ENCODE measurements around the gene RAB8B. TPM values are rescaled to one million over a fixed set of nuclear protein-coding genes. Genes with fewer than 3 reads are reported as not detected.

RAB8B gene
- total RNA-seq, 8 experiments from 2014 or later: 24.6 to 58.4 (median 39.7) TPM

GRCh38 chr15:63188247-63188925, 1.0 kb upstream of the RAB8B start:
- Histone ChIP-seq H3K4me3 (peak overlapping the region; percentile 42 to 70 (median 56)), H3K4me1 (replicated peaks in 1 of 2) (peaks cover 12 to 15% of the 10 kb centered on the region in 2 donors), H3K27ac (peak overlapping the region; percentile 42 to 47)
- 33 to 88% (median 60%) methylated on average over 1 to 10 of the region's 10 CpGs; no CpG with 5 or more reads in 1 of the 10 experiments for WGBS, 10 experiments
- no peak for ATAC-seq (replicated peaks in 6 of 8)
- in situ Hi-C loops (cut with MboI; ENCODE audit: low pct_unique_long_range_greater_than_20kb in 2 of 9, low sequenced_read_pairs in 9 of 9, unreplicated experiment in 9 of 9): no loop called here

GRCh38 chr15:63189941-63190768, 749 bp downstream of the RAB8B start:
- ATAC-seq (replicated peaks in 6 of 8): no peak
- WGBS, 10 experiments: 8 to 39% (median 12%) methylated on average over 2 to 6 of the region's 10 CpGs; no CpG with 5 or more reads in 1 of the 10 experiments
- Histone ChIP-seq H3K4me3 (peak overlapping the region; percentile 42 to 70 (median 56)), H3K27ac (peak overlapping the region; percentile 50 to 77), H3K4me1 (replicated peaks in 1 of 2) (peaks cover 9 to 12% of the 10 kb centered on the region in 2 donors)
- in situ Hi-C loops (cut with MboI; ENCODE audit: low pct_unique_long_range_greater_than_20kb in 2 of 9, low sequenced_read_pairs in 9 of 9, unreplicated experiment in 9 of 9): no loop called here

- ATAC-seq (replicated peaks in 6 of 8): no peak
- in situ Hi-C loops (cut with MboI; ENCODE audit: low pct_unique_long_range_greater_than_20kb in 2 of 9, low sequenced_read_pairs in 9 of 9, unreplicated experiment in 9 of 9): no loop called here
- peak overlapping the region; percentile 42 to 70 (median 56) for H3K4me3 ChIP-seq
- H3K27ac ChIP-seq: no peak overlapping the region
- H3K4me1 ChIP-seq (replicated peaks in 1 of 2): peaks cover 6 to 12% of the 10 kb centered on the region in 2 donors
- 40 to 100% (median 66%) methylated on average over 1 to 3 of the region's 3 CpGs; no CpG with 5 or more reads in 1 of the 10 experiments for WGBS, 10 experiments
Observed at GRCh38 chr15:63190769-63191649, 1.6 kb downstream of the RAB8B start.

- Histone ChIP-seq H3K4me1 (replicated peaks in 1 of 2) (peaks cover 6 to 15% of the 10 kb centered on the region in 2 donors), H3K4me3 (no peak overlapping the region), H3K27ac (no peak overlapping the region)
- in situ Hi-C loops (cut with MboI; ENCODE audit: low pct_unique_long_range_greater_than_20kb in 2 of 9, low sequenced_read_pairs in 9 of 9, unreplicated experiment in 9 of 9): no loop called here
- 79 to 100% (median 100%) methylated on average over 1 to 3 of the region's 3 CpGs; no CpG with 5 or more reads in 2 of the 10 experiments for WGBS, 10 experiments
- ATAC-seq (replicated peaks in 6 of 8): no peak
Observed at GRCh38 chr15:63191895-63192618, 2.7 kb downstream of the RAB8B start.

- ATAC-seq (replicated peaks in 6 of 8): no peak
- Histone ChIP-seq H3K4me3 (no peak overlapping the region), H3K4me1 (replicated peaks in 1 of 2) (peaks cover 6 to 12% of the 10 kb centered on the region in 2 donors), H3K27ac (no peak overlapping the region)
- WGBS, 10 experiments: 73 to 100% (median 100%) methylated on average over 1 to 5 of the region's 5 CpGs; no CpG with 5 or more reads in 3 of the 10 experiments
- in situ Hi-C loops (cut with MboI; ENCODE audit: low pct_unique_long_range_greater_than_20kb in 2 of 9, low sequenced_read_pairs in 9 of 9, unreplicated experiment in 9 of 9): no loop called here
Observed at GRCh38 chr15:63192619-63193206, 3.3 kb downstream of the RAB8B start.

GRCh38 chr15:63194302-63194701, 4.9 kb downstream of the RAB8B start:
- ATAC-seq (replicated peaks in 6 of 8): no peak
- Histone ChIP-seq H3K4me3 (no peak overlapping the region), H3K4me1 (replicated peaks in 1 of 2) (peaks cover 9 to 11% of the 10 kb centered on the region in 2 donors), H3K27ac (no peak overlapping the region)
- in situ Hi-C loops (cut with MboI; ENCODE audit: low pct_unique_long_range_greater_than_20kb in 2 of 9, low sequenced_read_pairs in 9 of 9, unreplicated experiment in 9 of 9): no loop called here
- 73 to 100% (median 88%) methylated on average over 1 to 4 of the region's 4 CpGs for WGBS, 10 experiments

- Histone ChIP-seq H3K4me1 (replicated peaks in 1 of 2) (peaks cover 9 to 11% of the 10 kb centered on the region in 2 donors), H3K27ac (no peak overlapping the region), H3K4me3 (no peak overlapping the region)
- WGBS, 10 experiments: 13 to 100% (median 95%) methylated on average over 1 to 4 of the region's 4 CpGs
- no peak for ATAC-seq (replicated peaks in 6 of 8)
- in situ Hi-C loops (cut with MboI; ENCODE audit: low pct_unique_long_range_greater_than_20kb in 2 of 9, low sequenced_read_pairs in 9 of 9, unreplicated experiment in 9 of 9): no loop called here
Observed at GRCh38 chr15:63194880-63195568, 5.6 kb downstream of the RAB8B start.

GRCh38 chr15:63195569-63196015, 6.2 kb downstream of the RAB8B start:
- in situ Hi-C loops (cut with MboI; ENCODE audit: low pct_unique_long_range_greater_than_20kb in 2 of 9, low sequenced_read_pairs in 9 of 9, unreplicated experiment in 9 of 9): no loop called here
- no peak for ATAC-seq (replicated peaks in 6 of 8)
- Histone ChIP-seq H3K27ac (no peak overlapping the region), H3K4me3 (no peak overlapping the region), H3K4me1 (replicated peaks in 1 of 2) (peaks cover 7 to 11% of the 10 kb centered on the region in 2 donors)
- WGBS, 10 experiments: 50 to 100% (median 82%) methylated on average over 1 to 3 of the region's 3 CpGs; no CpG with 5 or more reads in 2 of the 10 experiments

GRCh38 chr15:63196842-63197241, 7.4 kb downstream of the RAB8B start:
- Histone ChIP-seq H3K27ac (no peak overlapping the region), H3K4me3 (no peak overlapping the region), H3K4me1 (replicated peaks in 1 of 2) (peaks cover 2 to 3% of the 10 kb centered on the region in 2 donors)
- in situ Hi-C loops (cut with MboI; ENCODE audit: low pct_unique_long_range_greater_than_20kb in 2 of 9, low sequenced_read_pairs in 9 of 9, unreplicated experiment in 9 of 9): no loop called here
- ATAC-seq (replicated peaks in 6 of 8): no peak
- 67 to 100% (median 84%) methylated on average over 1 of the region's 1 CpG; no CpG with 5 or more reads in 2 of the 10 experiments for WGBS, 10 experiments

GRCh38 chr15:63197626-63198025, 8.2 kb downstream of the RAB8B start:
- Histone ChIP-seq H3K4me1 (replicated peaks in 1 of 2) (peaks cover 2 to 7% of the 10 kb centered on the region in 2 donors), H3K27ac (no peak overlapping the region), H3K4me3 (no peak overlapping the region)
- 60 to 100% (median 95%) methylated on average over 1 of the region's 1 CpG; no CpG with 5 or more reads in 4 of the 10 experiments for WGBS, 10 experiments
- no peak for ATAC-seq (replicated peaks in 6 of 8)
- in situ Hi-C loops (cut with MboI; ENCODE audit: low pct_unique_long_range_greater_than_20kb in 2 of 9, low sequenced_read_pairs in 9 of 9, unreplicated experiment in 9 of 9): no loop called here

Measured in motor neuron (in vitro differentiated cells).